Measurements from ENCODE around the gene IL17RD. TPM values are rescaled to one million over a fixed set of nuclear protein-coding genes. Genes with fewer than 3 reads are reported as not detected.

The IL17RD gene
- total RNA-seq, 1 experiment from 2014 or later = 3.1 TPM

GRCh38 chr3:57194641-57195040, 29.5 kb upstream of the IL17RD start:
- no TSS peak for BruUV-seq (replicated peaks)
- TF ChIP-seq, protein P1, sequence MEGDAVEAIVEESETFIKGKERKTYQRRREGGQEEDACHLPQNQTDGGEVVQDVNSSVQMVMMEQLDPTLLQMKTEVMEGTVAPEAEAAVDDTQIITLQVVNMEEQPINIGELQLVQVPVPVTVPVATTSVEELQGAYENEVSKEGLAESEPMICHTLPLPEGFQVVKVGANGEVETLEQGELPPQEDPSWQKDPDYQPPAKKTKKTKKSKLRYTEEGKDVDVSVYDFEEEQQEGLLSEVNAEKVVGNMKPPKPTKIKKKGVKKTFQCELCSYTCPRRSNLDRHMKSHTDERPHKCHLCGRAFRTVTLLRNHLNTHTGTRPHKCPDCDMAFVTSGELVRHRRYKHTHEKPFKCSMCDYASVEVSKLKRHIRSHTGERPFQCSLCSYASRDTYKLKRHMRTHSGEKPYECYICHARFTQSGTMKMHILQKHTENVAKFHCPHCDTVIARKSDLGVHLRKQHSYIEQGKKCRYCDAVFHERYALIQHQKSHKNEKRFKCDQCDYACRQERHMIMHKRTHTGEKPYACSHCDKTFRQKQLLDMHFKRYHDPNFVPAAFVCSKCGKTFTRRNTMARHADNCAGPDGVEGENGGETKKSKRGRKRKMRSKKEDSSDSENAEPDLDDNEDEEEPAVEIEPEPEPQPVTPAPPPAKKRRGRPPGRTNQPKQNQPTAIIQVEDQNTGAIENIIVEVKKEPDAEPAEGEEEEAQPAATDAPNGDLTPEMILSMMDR (IDR thresholded peaks at IDR 0.05; ENCODE audit: insufficient read depth in 1 of 2, low read depth in 1 of 2, low read length in 1 of 2, severe bottlenecking in 1 of 2, unreplicated experiment in 1 of 2) = no peak
- no peak for DNase-seq
- no peaks in the 10 kb centered on the region for H3K27me3 ChIP-seq (replicated peaks; ENCODE audit: control insufficient read depth, insufficient read depth, low read length)
- H3K27ac Mint-ChIP-seq (ENCODE audit: unreplicated experiment) = no peak overlapping the region
- ChIA-PET CTCF (no interaction called here), POLR2A (no interaction called here)
- no peaks in the 10 kb centered on the region for H3K36me3 ChIP-seq (ENCODE audit: control insufficient read depth, insufficient read depth, low read length)
- no peaks in the 10 kb centered on the region for H3K9me3 ChIP-seq
- no peaks in the 10 kb centered on the region for H3K4me1 ChIP-seq
- no peak overlapping the region for H3K4me3 Mint-ChIP-seq (ENCODE audit: unreplicated experiment)
- H3K27me3 Mint-ChIP-seq (ENCODE audit: insufficient read depth, unreplicated experiment) = no peaks in the 10 kb centered on the region
- no peaks in the 10 kb centered on the region for H3K9me3 Mint-ChIP-seq (ENCODE audit: unreplicated experiment)
- no peaks in the 10 kb centered on the region for H3K36me3 Mint-ChIP-seq (ENCODE audit: insufficient read depth, unreplicated experiment)
- intact Hi-C loops (cut with micrococcal nuclease; ENCODE audit: unreplicated experiment) = no loop called here
- peaks cover 7% of the 10 kb centered on the region for H3K4me1 Mint-ChIP-seq (ENCODE audit: low read depth, unreplicated experiment)
- H3K4me3 ChIP-seq (ENCODE audit: low read depth, low read length) = no peak overlapping the region

DNA sequence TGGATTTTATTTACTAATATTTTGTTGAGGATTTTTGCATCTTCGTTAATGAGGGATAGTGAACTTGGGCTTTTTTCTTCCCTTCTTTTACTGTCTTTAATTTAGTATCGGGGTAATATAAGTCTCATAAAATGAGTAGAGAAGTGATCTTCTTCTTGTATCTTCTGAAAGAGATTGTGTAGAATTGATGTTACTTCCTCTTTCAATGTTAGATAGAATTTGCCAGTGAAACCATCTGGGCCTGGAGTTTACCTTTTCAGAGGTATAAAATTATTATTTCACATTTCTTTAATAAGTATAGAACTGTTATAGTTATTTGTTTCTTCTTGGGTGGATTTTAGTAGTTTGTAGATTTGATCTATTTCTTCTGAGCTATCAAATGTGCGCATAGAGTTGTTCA, 26.9 kb upstream of the IL17RD start:
- no peaks in the 10 kb centered on the region for H3K27me3 ChIP-seq (replicated peaks; ENCODE audit: control insufficient read depth, insufficient read depth, low read length)
- BruUV-seq (replicated peaks) = no TSS peak
- H3K4me1 ChIP-seq = no peaks in the 10 kb centered on the region
- H3K4me1 Mint-ChIP-seq (ENCODE audit: low read depth, unreplicated experiment) = peaks cover 7% of the 10 kb centered on the region
- no peaks in the 10 kb centered on the region for H3K36me3 Mint-ChIP-seq (ENCODE audit: insufficient read depth, unreplicated experiment)
- H3K4me3 ChIP-seq (ENCODE audit: low read depth, low read length) = no peak overlapping the region
- no peaks in the 10 kb centered on the region for H3K9me3 ChIP-seq
- H3K27me3 Mint-ChIP-seq (ENCODE audit: insufficient read depth, unreplicated experiment) = no peaks in the 10 kb centered on the region
- H3K27ac Mint-ChIP-seq (ENCODE audit: unreplicated experiment) = no peak overlapping the region
- POLR2A ChIA-PET = no interaction called here
- CTCF ChIA-PET = no interaction called here
- TF ChIP-seq, protein P1 (IDR thresholded peaks at IDR 0.05; ENCODE audit: insufficient read depth in 1 of 2, low read depth in 1 of 2, low read length in 1 of 2, severe bottlenecking in 1 of 2, unreplicated experiment in 1 of 2) = no peak
- DNase-seq = no peak
- no peaks in the 10 kb centered on the region for H3K36me3 ChIP-seq (ENCODE audit: control insufficient read depth, insufficient read depth, low read length)
- no peak overlapping the region for H3K4me3 Mint-ChIP-seq (ENCODE audit: unreplicated experiment)
- no peaks in the 10 kb centered on the region for H3K9me3 Mint-ChIP-seq (ENCODE audit: unreplicated experiment)
- intact Hi-C loops (cut with micrococcal nuclease; ENCODE audit: unreplicated experiment) = no loop called here

GRCh38 chr3:57184526-57184925, 19.4 kb upstream of the IL17RD start:
- H3K9me3 ChIP-seq = no peaks in the 10 kb centered on the region
- H3K4me1 Mint-ChIP-seq (ENCODE audit: low read depth, unreplicated experiment) = no peaks in the 10 kb centered on the region
- H3K27me3 ChIP-seq (replicated peaks; ENCODE audit: control insufficient read depth, insufficient read depth, low read length) = no peaks in the 10 kb centered on the region
- H3K4me3 ChIP-seq (ENCODE audit: low read depth, low read length) = no peak overlapping the region
- ChIA-PET POLR2A (no interaction called here), CTCF (no interaction called here)
- no peaks in the 10 kb centered on the region for H3K36me3 Mint-ChIP-seq (ENCODE audit: insufficient read depth, unreplicated experiment)
- no TSS peak for BruUV-seq (replicated peaks)
- no peak for DNase-seq
- TF ChIP-seq, protein P1 (IDR thresholded peaks at IDR 0.05; ENCODE audit: insufficient read depth in 1 of 2, low read depth in 1 of 2, low read length in 1 of 2, severe bottlenecking in 1 of 2, unreplicated experiment in 1 of 2) = no peak
- H3K27ac Mint-ChIP-seq (ENCODE audit: unreplicated experiment) = no peak overlapping the region
- H3K4me1 ChIP-seq = no peaks in the 10 kb centered on the region
- no peaks in the 10 kb centered on the region for H3K36me3 ChIP-seq (ENCODE audit: control insufficient read depth, insufficient read depth, low read length)
- H3K4me3 Mint-ChIP-seq (ENCODE audit: unreplicated experiment) = no peak overlapping the region
- intact Hi-C loops (cut with micrococcal nuclease; ENCODE audit: unreplicated experiment) = no loop called here
- no peaks in the 10 kb centered on the region for H3K9me3 Mint-ChIP-seq (ENCODE audit: unreplicated experiment)
- no peaks in the 10 kb centered on the region for H3K27me3 Mint-ChIP-seq (ENCODE audit: insufficient read depth, unreplicated experiment)

Data from Caco-2 (cell line).